Erythroblast (primary cell): Measurements from ENCODE around the gene FGD3.

Experiments
- GATA1 ChIP-seq: IDR thresholded peaks from 2 replicates; pipeline ENCODE4 v1.6.1; 2011; ENCODE audit warnings: low read depth, mild to moderate bottlenecking, control low read depth, low read length, moderate library complexity
- POLR2A ChIP-seq: IDR thresholded peaks from 2 replicates; pipeline ENCODE4 v1.6.1; 2011; ENCODE audit warnings: mild to moderate bottlenecking, low read length

GRCh38 chr9:93060746-93061259, 113.5 kb downstream of the FGD3 start:
- TF ChIP-seq POLR2A (no peak), GATA1 (no peak)
